Osteoblast (primary cell): ENCODE data around the gene VTA1. TPM values are rescaled to one million over a fixed set of nuclear protein-coding genes. Genes with fewer than 3 reads are reported as not detected.
A peak's percentile ranks its signal among the peaks of the same experiment; 100 is the strongest.
"Not testable (repeated sequence)": the region's sequence is repeated elsewhere in the genome, so short reads cannot be mapped to it uniquely, and the experiment has no call there.

Experiments
- DNase-seq: peaks from one replicate; pipeline ENCODE4 v3.0.0; 2011; ENCODE audit warnings: low spot score, mixed read lengths; ENCODE audit not compliant: insufficient read length; ENCODE audit errors: missing footprints
- H2AFZ ChIP-seq: 2 replicates; pipeline ENCODE4 v1.6.0; 2011; ENCODE audit warnings: mild to moderate bottlenecking, low read length
- H3K27ac ChIP-seq: 2 replicates; pipeline ENCODE4 v1.5.1; 2011; ENCODE audit warnings: mild to moderate bottlenecking, low read depth, low read length, moderate library complexity
- H3K27me3 ChIP-seq: 2 replicates; pipeline ENCODE4 v1.6.0; 2012; ENCODE audit warnings: mild to moderate bottlenecking, control low read depth, inconsistent platforms, low read length, moderate library complexity; ENCODE audit not compliant: insufficient read depth
- H3K36me3 ChIP-seq: 2 replicates; pipeline ENCODE4 v1.5.1; 2011; ENCODE audit warnings: mild to moderate bottlenecking, low read length, control low read depth, moderate library complexity; ENCODE audit not compliant: insufficient read depth
- H3K4me1 ChIP-seq: 2 replicates; pipeline ENCODE4 v1.5.1; 2011; ENCODE audit warnings: mild to moderate bottlenecking, low read length, control low read depth, moderate library complexity; ENCODE audit not compliant: insufficient read depth
- H3K4me2 ChIP-seq: 2 replicates; pipeline ENCODE4 v1.6.0; 2011; ENCODE audit warnings: mild to moderate bottlenecking, low read length; ENCODE audit not compliant: insufficient read depth
- H3K4me3 ChIP-seq: fragments of 200-600 bp; sonication (generic); 3 replicates; pipeline ENCODE4 v1.5.1; 2012; ENCODE audit warnings: mild to moderate bottlenecking, low read length, inconsistent platforms; ENCODE audit not compliant: insufficient read depth
- H3K79me2 ChIP-seq: 2 replicates; pipeline ENCODE4 v1.6.0; 2012; ENCODE audit warnings: mild to moderate bottlenecking, low read length, control low read depth, inconsistent platforms; ENCODE audit not compliant: insufficient read depth
- H3K9me3 ChIP-seq: 2 replicates; pipeline ENCODE4 v1.5.1; 2011; ENCODE audit warnings: low read depth, low read length, control low read depth
- H4K20me1 ChIP-seq: 2 replicates; pipeline ENCODE4 v1.6.0; 2012; ENCODE audit warnings: mild to moderate bottlenecking, low read length, control low read depth; ENCODE audit not compliant: insufficient read depth
- CTCF ChIP-seq: IDR thresholded peaks from 2 replicates; pipeline ENCODE4 v1.5.1; 2011; ENCODE audit warnings: mild to moderate bottlenecking, low read depth, low read length, moderate library complexity; ENCODE audit errors: extremely low read depth
- total RNA-seq: library from RNA; depleted of rRNA; stranded (reverse); fragments of >200 nt; gene quantifications from 2 replicates; pipeline ENCODE4 v1.2.3, GENCODE V29; 2012

Gene VTA1
- total RNA-seq, 1 donor, result 61.5 TPM

DNA sequence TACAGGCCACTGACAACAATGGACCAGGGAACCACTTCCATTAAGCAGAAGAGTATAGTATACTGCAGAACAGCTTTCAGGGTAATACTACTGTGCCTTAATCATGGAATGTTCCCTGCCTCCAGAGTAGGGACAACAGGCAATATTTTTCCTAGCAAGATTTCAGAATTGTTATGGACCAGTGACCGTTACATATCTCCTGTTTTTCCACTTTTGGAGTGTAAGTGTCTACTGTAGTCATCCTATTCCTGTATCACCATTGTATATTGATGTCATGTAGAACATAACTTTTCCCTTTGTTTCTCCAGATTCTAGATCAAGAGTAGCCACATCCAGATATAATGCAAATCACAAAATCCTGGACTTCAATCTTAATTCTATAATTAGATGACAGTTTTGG, 16.2 kb upstream of the VTA1 start:
- Histone ChIP-seq H3K27me3 (peaks cover 4% of the 10 kb centered on the region), H3K4me2 (no peak overlapping the region), H3K9me3 (no peaks in the 10 kb centered on the region), H3K4me3 (no peak overlapping the region), H3K4me1 (no peaks in the 10 kb centered on the region), H3K36me3 (no peaks in the 10 kb centered on the region), H3K27ac (no peak overlapping the region), H3K79me2 (no peaks in the 10 kb centered on the region), H2AFZ (no peak overlapping the region), H4K20me1 (no peaks in the 10 kb centered on the region)
- TF ChIP-seq CTCF, result no peak
- no peak for DNase-seq

- no peak for DNase-seq
- H4K20me1 ChIP-seq, result no peaks in the 10 kb centered on the region
Measured at GRCh38 chr6:142132625-142133024, 14.4 kb upstream of the VTA1 start, which contains the start of gene GJE1. TSS of gene GJE1 (plus strand) at chr6:142132925. CDS start at chr6:142133159, 234 bp downstream.

GRCh38 chr6:142138876-142139275, 8.2 kb upstream of the VTA1 start:
- no peak overlapping the region for H3K27ac ChIP-seq
- no peaks in the 10 kb centered on the region for H3K9me3 ChIP-seq
- H3K79me2 ChIP-seq, result no peaks in the 10 kb centered on the region
- no peaks in the 10 kb centered on the region for H3K4me1 ChIP-seq
- no peak overlapping the region for H3K4me3 ChIP-seq
- no peak for TF ChIP-seq CTCF
- H3K27me3 ChIP-seq, result peaks cover 6% of the 10 kb centered on the region
- H3K36me3 ChIP-seq, result no peaks in the 10 kb centered on the region
- H2AFZ ChIP-seq, result no peak overlapping the region
- H3K4me2 ChIP-seq, result no peak overlapping the region
- no peak for DNase-seq
- no peaks in the 10 kb centered on the region for H4K20me1 ChIP-seq

More at GRCh38 chr6:142132625-142133024, 14.4 kb upstream of the VTA1 start, which contains the start of gene GJE1:
- Histone ChIP-seq H3K4me3 (no peak within 1 kb of the TSS), H3K36me3 (no peaks in the 10 kb centered on the region), H3K9me3 (no peaks in the 10 kb centered on the region), H3K27me3 (peaks cover 4% of the 10 kb centered on the region), H3K4me1 (no peaks in the 10 kb centered on the region), H2AFZ (no peak within 1 kb of the TSS), H3K4me2 (no peak within 1 kb of the TSS), H3K27ac (no peak within 1 kb of the TSS), H3K79me2 (no peaks in the 10 kb centered on the region)
- TF ChIP-seq CTCF, result no peak

DNA sequence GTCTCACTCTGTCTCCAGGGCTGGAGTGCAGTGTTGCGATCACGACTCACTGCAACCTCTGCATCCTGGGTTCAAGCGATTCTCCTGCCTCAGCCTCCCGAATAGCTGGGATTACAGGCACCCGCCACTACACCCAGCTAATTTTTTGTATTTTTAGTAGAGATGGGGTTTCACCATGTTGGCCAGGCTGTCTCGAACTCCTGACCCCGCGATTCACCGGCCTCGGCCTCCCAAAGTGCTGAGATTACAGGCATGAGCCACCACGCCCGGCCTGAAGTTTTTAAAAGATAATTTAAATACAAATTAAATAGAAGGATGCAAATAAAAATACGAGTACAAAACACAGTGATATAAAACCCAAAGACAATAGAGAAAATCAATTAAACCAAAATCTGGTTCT, 5.5 kb upstream of the VTA1 start:
- not testable (repeated sequence) for H3K4me2 ChIP-seq, H3K27me3 ChIP-seq, H4K20me1 ChIP-seq, H2AFZ ChIP-seq, H3K9me3 ChIP-seq, H3K79me2 ChIP-seq, H3K4me1 ChIP-seq, DNase-seq, H3K27ac ChIP-seq, H3K4me3 ChIP-seq, H3K36me3 ChIP-seq

GRCh38 chr6:142152746-142153145, 5.7 kb downstream of the VTA1 start:
- H3K4me2 ChIP-seq, result peak overlapping the region; percentile 56
- no peak overlapping the region for H2AFZ ChIP-seq
- H3K9me3 ChIP-seq, result no peaks in the 10 kb centered on the region
- H3K36me3 ChIP-seq, result no peaks in the 10 kb centered on the region
- H3K4me1 ChIP-seq, result peaks cover 43% of the 10 kb centered on the region
- H3K27ac ChIP-seq, result peak overlapping the region; percentile 51
- H3K27me3 ChIP-seq, result no peaks in the 10 kb centered on the region
- no peak for DNase-seq
- peaks cover 89% of the 10 kb centered on the region for H3K79me2 ChIP-seq
- no peak for TF ChIP-seq CTCF
- H4K20me1 ChIP-seq, result peaks cover 6% of the 10 kb centered on the region
- H3K4me3 ChIP-seq, result no peak overlapping the region
